Lung (tissue), 12 donors: Measurements from ENCODE around the gene FAM47E. TPM values are rescaled to one million over a fixed set of nuclear protein-coding genes. Genes with fewer than 3 reads are reported as not detected.

Experiments used
- ATAC-seq: fragments of 200-7000 bp; cut with Tn5 transposase; one replicate; pipeline ENCODE4 v1.9.1; 2020; ENCODE audit warnings: moderate number of reproducible peaks; ENCODE audit not compliant: insufficient read depth, low FRiP score
- DNase-seq, 3 donors: peaks; one replicate each; pipeline ENCODE4 v3.0.0-alpha.2; 2013 to 2017
- H3K27ac ChIP-seq, 2 donors: one replicate each; pipeline ENCODE4 v1.5.1; 2013; ENCODE audit warnings: mild to moderate bottlenecking in 2 of 2, moderate library complexity in 2 of 2, control low read depth in 1 of 2, inconsistent platforms in 1 of 2, low read depth in 1 of 2, low read length in 1 of 2
- H3K27me3 ChIP-seq, 3 donors: one replicate each; pipeline ENCODE4 v1.5.1; 2013; ENCODE audit warnings: low read length in 2 of 3; ENCODE audit not compliant: control insufficient read depth in 3 of 3, insufficient read depth in 3 of 3
- H3K36me3 ChIP-seq, 4 donors: one replicate each; pipeline ENCODE4 v1.5.1; 2013; ENCODE audit warnings: low read length in 4 of 4, mild to moderate bottlenecking in 1 of 4, moderate library complexity in 1 of 4; ENCODE audit not compliant: control insufficient read depth in 4 of 4, insufficient read depth in 4 of 4
- H3K4me1 ChIP-seq, 5 donors: one replicate each; pipeline ENCODE4 v1.5.1; 2013; ENCODE audit warnings: low read length in 5 of 5, mild to moderate bottlenecking in 2 of 5, moderate library complexity in 1 of 5; ENCODE audit not compliant: control insufficient read depth in 5 of 5, insufficient read depth in 5 of 5
- H3K4me3 ChIP-seq: one replicate; pipeline ENCODE4 v1.5.1; 2013; ENCODE audit warnings: mild to moderate bottlenecking, control low read depth, moderate library complexity
- H3K9ac ChIP-seq, 2 donors: one replicate each; pipeline ENCODE4 v1.5.1; 2013; ENCODE audit warnings: low read length in 2 of 2, control low read depth in 1 of 2; ENCODE audit not compliant: insufficient read depth in 1 of 2
- H3K9me3 ChIP-seq, 4 donors: one replicate each; pipeline ENCODE4 v1.5.1; 2013; ENCODE audit warnings: low read length in 3 of 4, mild to moderate bottlenecking in 1 of 4, moderate library complexity in 1 of 4; ENCODE audit not compliant: control insufficient read depth in 4 of 4, insufficient read depth in 3 of 4
- CTCF ChIP-seq: IDR thresholded peaks from 2 replicates; pipeline ENCODE4 v1.5.1; 2012; ENCODE audit warnings: mild to moderate bottlenecking; ENCODE audit errors: control extremely low read depth, extremely low read depth
- WGBS, 2 donors: extraction: QIAGEN DNeasy Blood & Tissue Kit; methylation state at CpG; one replicate each; pipeline ENCODE4 v1.1.7; 2013; 5-methylcytosine and 5-hydroxymethylcytosine counted together
- polyA plus RNA-seq, 2 donors: library from polyadenylated mRNA; stranded (reverse); fragments of 200-250 nt; gene quantifications; one replicate each; pipeline ENCODE4 v1.2.1, GENCODE V29; 2013
- total RNA-seq, 2 donors: library from RNA; depleted of rRNA in 1 of 2; stranded (reverse); fragments of >200 nt in 1 of 2; gene quantifications; one replicate each; pipeline ENCODE4 v1.2.1, GENCODE V29; 2014 to 2021
- donor health status: control.
- donor health status: control.
- donor health status: Bipolar disorder and iron deficiency.
- donor health status: healthy.
- donor health status: DM: yes; HTN: yes; CAD: no.

FAM47E gene
- total and polyA plus RNA-seq, 4 donors: 4.4 to 10.7 (median 7.0) TPM

- no peak for TF ChIP-seq CTCF
- H3K36me3 ChIP-seq: peaks cover 0 to 6% (median under 1%) of the 10 kb centered on the region in 4 donors
- no peak for DNase-seq
- ATAC-seq: no peak
- no peaks in the 10 kb centered on the region for H3K27me3 ChIP-seq
- H3K4me1 ChIP-seq: peaks cover 0 to 7% (median 0%) of the 10 kb centered on the region in 5 donors
- H3K9me3 ChIP-seq: peaks cover 0 to 3% (median 0%) of the 10 kb centered on the region in 4 donors
- no peak overlapping the region for H3K27ac ChIP-seq
- H3K9ac ChIP-seq: no peak overlapping the region
- 96% methylated on average over 6 of the region's 6 CpGs for WGBS, 2 donors
- H3K4me3 ChIP-seq: no peak overlapping the region
Measured at GRCh38 chr4:76267811-76268210, 16.3 kb downstream of the FAM47E start.

- WGBS, 2 donors: 80 to 87% methylated on average over 11 of the region's 11 CpGs
- Histone ChIP-seq H3K9ac (peak overlapping the region in 1 of 2 donors; percentile 21), H3K27me3 (no peaks in the 10 kb centered on the region), H3K4me1 (peaks cover 0 to 7% (median 0%) of the 10 kb centered on the region in 5 donors), H3K27ac (no peak overlapping the region), H3K4me3 (no peak overlapping the region), H3K36me3 (peaks cover 0 to 6% (median 0%) of the 10 kb centered on the region in 4 donors), H3K9me3 (no peaks in the 10 kb centered on the region)
- ATAC-seq: no peak
- peak; percentile 39 to 79 (median 44) for DNase-seq
- no peak for TF ChIP-seq CTCF
Measured at GRCh38 chr4:76270244-76271175, 19.0 kb downstream of the FAM47E start.

- no peak for TF ChIP-seq CTCF
- 93 to 97% methylated on average over 6 of the region's 6 CpGs for WGBS, 2 donors
Measured at GRCh38 chr4:76271248-76271647, 19.7 kb downstream of the FAM47E start.

More at GRCh38 chr4:76271248-76271647, 19.7 kb downstream of the FAM47E start:
- H3K4me3 ChIP-seq: no peak overlapping the region
- no peaks in the 10 kb centered on the region for H3K27me3 ChIP-seq
- no peak overlapping the region for H3K27ac ChIP-seq
- no peak for DNase-seq
- H3K9ac ChIP-seq: no peak overlapping the region
- no peaks in the 10 kb centered on the region for H3K9me3 ChIP-seq
- peaks cover 0 to 4% (median 0%) of the 10 kb centered on the region in 4 donors for H3K36me3 ChIP-seq
- H3K4me1 ChIP-seq: peaks cover 0 to 7% (median 0%) of the 10 kb centered on the region in 5 donors
- ATAC-seq: no peak
